Activated naive CD8-positive, alpha-beta T cell (primary cell): ENCODE data around the gene CSAG2.
"Not testable (repeated sequence)": the region's sequence is repeated elsewhere in the genome, so short reads cannot be mapped to it uniquely, and the experiment has no call there.

Experiments used
- H3K27ac Mint-ChIP-seq: one replicate; pipeline ENCODE4 v1.8.0; 2021; ENCODE audit warnings: mixed read lengths
- H3K27me3 Mint-ChIP-seq: one replicate; pipeline ENCODE4 v1.8.0; 2021; ENCODE audit warnings: mixed read lengths
- H3K36me3 Mint-ChIP-seq: one replicate; pipeline ENCODE4 v1.8.0; 2021; ENCODE audit warnings: mixed read lengths
- H3K4me1 Mint-ChIP-seq: one replicate; pipeline ENCODE4 v1.8.0; 2021; ENCODE audit warnings: low read depth, mixed read lengths
- H3K4me3 Mint-ChIP-seq: one replicate; pipeline ENCODE4 v1.8.0; 2021; ENCODE audit warnings: mild to moderate bottlenecking, mixed read lengths
- H3K9me3 Mint-ChIP-seq: one replicate; pipeline ENCODE4 v1.8.0; 2021; ENCODE audit warnings: low read depth, mixed read lengths

The CSAG2 gene

DNA sequence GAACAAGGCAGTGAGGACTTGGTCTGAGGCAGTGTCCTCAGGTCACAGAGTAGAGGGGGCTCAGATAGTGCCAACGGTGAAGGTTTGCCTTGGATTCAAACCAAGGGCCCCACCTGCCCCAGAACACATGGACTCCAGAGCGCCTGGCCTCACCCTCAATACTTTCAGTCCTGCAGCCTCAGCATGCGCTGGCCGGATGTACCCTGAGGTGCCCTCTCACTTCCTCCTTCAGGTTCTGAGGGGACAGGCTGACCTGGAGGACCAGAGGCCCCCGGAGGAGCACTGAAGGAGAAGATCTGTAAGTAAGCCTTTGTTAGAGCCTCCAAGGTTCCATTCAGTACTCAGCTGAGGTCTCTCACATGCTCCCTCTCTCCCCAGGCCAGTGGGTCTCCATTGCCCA is 8.7 kb downstream of the CSAG2 start:
- not testable (repeated sequence) for H3K4me3 Mint-ChIP-seq, H3K4me1 Mint-ChIP-seq, H3K27me3 Mint-ChIP-seq, H3K36me3 Mint-ChIP-seq, H3K27ac Mint-ChIP-seq, H3K9me3 Mint-ChIP-seq

DNA sequence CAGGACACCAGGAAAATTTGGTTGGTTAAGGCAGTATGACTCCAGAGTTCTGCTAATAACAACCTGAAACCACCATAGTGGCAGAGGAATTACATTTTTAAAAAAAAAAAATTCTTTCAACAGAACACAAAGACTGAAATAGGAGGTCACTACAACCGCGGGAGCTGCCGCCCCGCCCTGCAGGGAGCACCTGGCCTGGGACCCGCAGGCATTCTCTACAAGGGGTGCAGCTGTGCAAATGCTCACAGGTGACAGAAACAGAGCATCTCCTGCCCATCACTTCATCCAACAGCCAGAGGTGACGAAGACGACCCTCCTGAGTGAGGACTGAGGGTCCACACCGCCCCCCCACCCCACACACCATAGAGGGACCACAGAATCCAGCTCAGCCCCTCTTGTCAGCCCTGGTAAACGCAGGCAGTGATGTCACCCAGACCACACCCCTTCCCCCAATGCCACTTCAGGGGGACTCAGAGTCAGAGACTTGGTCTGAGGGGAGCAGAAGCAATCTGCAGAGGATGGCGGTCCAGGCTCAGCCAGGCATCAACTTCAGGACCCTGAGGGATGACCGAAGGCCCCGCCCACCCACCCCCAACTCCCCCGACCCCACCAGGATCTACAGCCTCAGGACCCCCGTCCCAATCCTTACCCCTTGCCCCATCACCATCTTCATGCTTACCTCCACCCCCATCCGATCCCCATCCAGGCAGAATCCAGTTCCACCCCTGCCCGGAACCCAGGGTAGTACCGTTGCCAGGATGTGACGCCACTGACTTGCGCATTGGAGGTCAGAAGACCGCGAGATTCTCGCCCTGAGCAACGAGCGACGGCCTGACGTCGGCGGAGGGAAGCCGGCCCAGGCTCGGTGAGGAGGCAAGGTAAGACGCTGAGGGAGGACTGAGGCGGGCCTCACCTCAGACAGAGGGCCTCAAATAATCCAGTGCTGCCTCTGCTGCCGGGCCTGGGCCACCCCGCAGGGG is 10.8 kb downstream of the CSAG2 start, which contains the start of gene MAGEA3:
MAGEA3 (plus strand) TSS at position 843 of the 980 bp plus-strand sequence. CDS start 2,039 bp downstream, outside the sequence.
- not testable (repeated sequence) for H3K27me3 Mint-ChIP-seq, H3K4me3 Mint-ChIP-seq, H3K36me3 Mint-ChIP-seq, H3K4me1 Mint-ChIP-seq, H3K27ac Mint-ChIP-seq, H3K9me3 Mint-ChIP-seq

DNA sequence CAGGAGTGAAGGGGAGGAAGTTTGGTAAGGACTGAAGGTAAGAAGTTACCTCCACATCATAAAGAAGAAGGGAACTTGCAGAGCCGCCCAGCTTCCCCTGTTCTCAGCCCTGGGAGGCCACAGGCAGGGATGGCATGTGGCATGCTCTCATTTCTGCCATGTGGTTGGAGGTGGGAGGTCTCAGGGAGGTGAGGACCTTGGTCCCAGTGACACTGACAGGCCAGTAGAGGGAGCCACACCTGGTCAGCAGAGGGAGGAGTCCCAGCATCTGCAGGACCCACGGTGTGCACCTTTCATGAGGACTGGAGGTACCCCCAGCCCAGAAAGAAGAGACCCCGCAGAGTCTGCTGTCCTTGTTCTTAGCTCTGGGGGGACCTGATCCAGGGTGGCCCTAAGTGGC is 28.1 kb downstream of the CSAG2 start:
- not testable (repeated sequence) for H3K27me3 Mint-ChIP-seq, H3K27ac Mint-ChIP-seq, H3K4me3 Mint-ChIP-seq, H3K9me3 Mint-ChIP-seq, H3K4me1 Mint-ChIP-seq, H3K36me3 Mint-ChIP-seq

DNA sequence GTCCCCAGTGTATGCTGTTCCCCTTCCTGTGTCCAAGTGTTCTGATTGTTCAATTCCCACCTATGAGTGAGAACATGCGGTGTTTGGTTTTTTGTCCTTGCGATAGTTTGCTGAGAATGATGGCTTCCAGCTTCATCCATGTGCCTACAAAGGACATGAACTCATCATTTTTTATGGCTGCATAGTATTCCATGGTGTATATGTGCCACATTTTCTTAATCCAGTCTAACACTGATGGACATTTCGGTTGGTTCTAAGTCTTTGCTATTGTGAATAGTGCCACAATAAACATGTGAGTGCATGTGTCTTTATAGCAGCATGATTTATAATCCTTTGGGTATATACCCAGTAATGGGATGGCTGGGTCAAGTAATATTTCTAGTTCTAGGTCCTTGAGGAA is 34.4 kb downstream of the CSAG2 start:
- H3K36me3 Mint-ChIP-seq, H3K9me3 Mint-ChIP-seq, H3K4me1 Mint-ChIP-seq, H3K4me3 Mint-ChIP-seq, H3K27me3 Mint-ChIP-seq, H3K27ac Mint-ChIP-seq: not testable (repeated sequence)

DNA sequence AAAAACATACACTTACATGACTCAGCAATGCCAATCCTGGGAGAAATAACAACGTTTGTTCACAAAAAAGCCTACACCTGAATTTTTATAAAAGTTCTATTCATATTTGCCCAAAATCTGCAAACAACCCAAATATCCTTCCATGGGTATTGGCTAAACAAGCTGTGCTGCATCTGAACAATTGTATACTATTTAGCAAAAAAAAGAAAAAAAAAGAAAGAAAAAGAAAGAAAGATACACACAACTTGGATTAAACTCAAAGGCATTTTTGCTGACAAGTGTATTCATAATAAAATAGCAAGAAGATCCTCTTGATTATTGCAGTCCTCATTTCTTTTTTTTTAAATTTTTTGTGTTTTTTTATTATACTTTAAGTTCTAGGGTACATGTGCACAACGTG is 34.9 kb downstream of the CSAG2 start:
- no peaks in the 10 kb centered on the region for H3K36me3 Mint-ChIP-seq
- H3K4me1 Mint-ChIP-seq: no peaks in the 10 kb centered on the region
- no peak overlapping the region for H3K4me3 Mint-ChIP-seq
- H3K27me3 Mint-ChIP-seq: peaks cover 11% of the 10 kb centered on the region
- no peak overlapping the region for H3K27ac Mint-ChIP-seq
- no peaks in the 10 kb centered on the region for H3K9me3 Mint-ChIP-seq

DNA sequence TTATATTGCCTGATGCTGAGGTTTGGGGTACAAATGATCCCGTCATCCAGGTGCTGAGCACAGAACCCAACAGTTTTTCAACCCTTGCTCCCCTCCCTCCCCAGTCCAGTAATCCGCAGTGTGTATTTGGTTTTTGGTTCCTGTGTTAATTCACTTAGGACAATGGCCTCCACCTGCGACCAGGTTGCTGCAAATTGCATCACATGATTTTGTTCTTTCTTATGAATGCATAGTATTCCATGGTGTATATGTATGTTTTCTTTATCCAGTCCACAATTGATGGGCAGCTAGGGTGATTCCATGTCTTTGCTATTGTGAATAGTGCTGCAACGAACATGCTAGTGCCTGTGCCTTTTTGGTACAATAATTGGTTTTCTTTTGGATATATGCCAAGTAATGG is 46.0 kb downstream of the CSAG2 start:
- peaks cover 2% of the 10 kb centered on the region for H3K27me3 Mint-ChIP-seq
- peaks cover 3% of the 10 kb centered on the region for H3K9me3 Mint-ChIP-seq
- H3K27ac Mint-ChIP-seq: no peak overlapping the region
- no peaks in the 10 kb centered on the region for H3K4me1 Mint-ChIP-seq
- H3K36me3 Mint-ChIP-seq: no peaks in the 10 kb centered on the region
- no peak overlapping the region for H3K4me3 Mint-ChIP-seq

DNA sequence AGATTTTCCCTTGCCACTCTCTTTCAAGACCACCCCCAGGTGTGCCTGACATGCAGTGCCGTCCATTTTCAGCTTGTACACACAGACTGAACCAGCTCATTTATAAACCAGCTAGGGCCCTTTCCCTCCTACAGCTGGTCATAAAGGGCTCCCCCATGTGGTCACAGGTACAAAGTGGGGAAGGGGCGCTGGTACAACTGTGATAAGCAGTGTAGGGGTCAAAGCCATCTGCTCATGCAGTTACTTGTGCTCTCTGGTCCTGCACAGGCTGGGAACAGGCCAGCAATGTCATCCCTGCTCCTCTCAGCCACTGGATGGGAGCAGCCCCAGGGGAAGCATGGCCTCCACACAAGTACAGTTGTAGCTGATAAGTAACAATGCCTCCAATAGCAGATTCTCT is 50.8 kb downstream of the CSAG2 start:
- Mint-ChIP-seq H3K27me3 (peaks cover 2% of the 10 kb centered on the region), H3K27ac (no peak overlapping the region), H3K9me3 (no peaks in the 10 kb centered on the region), H3K4me3 (no peak overlapping the region), H3K36me3 (no peaks in the 10 kb centered on the region), H3K4me1 (no peaks in the 10 kb centered on the region)
